ENCODE data around the gene DMXL2.

DNA sequence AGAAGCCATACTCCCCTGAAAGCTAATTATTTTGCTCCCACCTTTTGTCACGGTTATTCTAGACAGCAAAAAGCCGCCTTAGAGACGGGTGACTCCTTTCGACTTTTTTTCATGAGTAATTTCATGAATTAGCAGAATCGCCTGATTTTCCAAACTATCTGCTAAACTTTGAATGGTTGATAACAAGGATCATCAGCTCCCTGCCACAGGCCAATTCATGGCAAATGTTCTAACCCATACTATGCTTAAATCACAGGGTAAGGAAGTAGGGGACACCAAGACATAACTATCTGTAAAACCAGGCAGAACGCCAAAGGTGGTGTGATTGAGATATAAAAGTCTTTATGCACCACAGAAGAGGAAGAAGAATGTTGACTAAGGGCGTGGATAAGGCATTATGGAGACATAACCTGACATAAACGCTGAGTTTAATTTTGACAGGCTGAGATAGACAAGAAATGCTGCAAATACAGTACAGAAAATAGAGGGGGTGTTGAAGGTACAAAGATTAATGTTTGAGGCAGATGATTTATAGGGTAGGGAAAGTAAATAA is 891 bp upstream of the DMXL2 start:
- TF ChIP-seq, protein P1, sequence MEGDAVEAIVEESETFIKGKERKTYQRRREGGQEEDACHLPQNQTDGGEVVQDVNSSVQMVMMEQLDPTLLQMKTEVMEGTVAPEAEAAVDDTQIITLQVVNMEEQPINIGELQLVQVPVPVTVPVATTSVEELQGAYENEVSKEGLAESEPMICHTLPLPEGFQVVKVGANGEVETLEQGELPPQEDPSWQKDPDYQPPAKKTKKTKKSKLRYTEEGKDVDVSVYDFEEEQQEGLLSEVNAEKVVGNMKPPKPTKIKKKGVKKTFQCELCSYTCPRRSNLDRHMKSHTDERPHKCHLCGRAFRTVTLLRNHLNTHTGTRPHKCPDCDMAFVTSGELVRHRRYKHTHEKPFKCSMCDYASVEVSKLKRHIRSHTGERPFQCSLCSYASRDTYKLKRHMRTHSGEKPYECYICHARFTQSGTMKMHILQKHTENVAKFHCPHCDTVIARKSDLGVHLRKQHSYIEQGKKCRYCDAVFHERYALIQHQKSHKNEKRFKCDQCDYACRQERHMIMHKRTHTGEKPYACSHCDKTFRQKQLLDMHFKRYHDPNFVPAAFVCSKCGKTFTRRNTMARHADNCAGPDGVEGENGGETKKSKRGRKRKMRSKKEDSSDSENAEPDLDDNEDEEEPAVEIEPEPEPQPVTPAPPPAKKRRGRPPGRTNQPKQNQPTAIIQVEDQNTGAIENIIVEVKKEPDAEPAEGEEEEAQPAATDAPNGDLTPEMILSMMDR (IDR thresholded peaks at IDR 0.05), result no peak
- TF ChIP-seq POLR2A (IDR thresholded peaks at IDR 0.05), result no peak
